PC-3 (cell line): Measurements from ENCODE around the gene RAP1GAP2. TPM values are rescaled to one million over a fixed set of nuclear protein-coding genes. Genes with fewer than 3 reads are reported as not detected.

Experiments used
- ATAC-seq: fragments of 200-7000 bp; cut with Tn5 transposase; 2 replicates; pipeline ENCODE4 v1.9.1; 2020; ENCODE audit warnings: mild to moderate bottlenecking, moderate library complexity
- BruUV-seq: library from RNA; stranded (reverse); fragments of 400-500 nt; replicated peaks from 2 replicates; lab custom pipeline; 2021; lab: Mats Ljungman, UMichigan
- CTCF ChIA-PET: fragments of 300-600 bp; sonication (Branson Sonifier 250); formaldehyde crosslinking; loops from one replicate; lab custom pipeline; 2022; ENCODE audit warnings: antibody characterized with exemption; lab: Charles Lee
- POLR2A ChIA-PET: fragments of 300-600 bp; sonication (Branson Sonifier 250); formaldehyde crosslinking; loops from one replicate; lab custom pipeline; 2022; ENCODE audit warnings: antibody characterized with exemption; ENCODE audit not compliant: unreplicated experiment; lab: Charles Lee
- DNase-seq: peaks from one replicate; pipeline ENCODE4 v3.0.0-alpha.2; 2015
- H2AFZ ChIP-seq: fragments of 300-600 bp; sonication (generic); 2 replicates; pipeline ENCODE4 v1.6.0; 2016; ENCODE audit warnings: antibody characterized with exemption, low read length
- H3F3A ChIP-seq: fragments of 300-600 bp; sonication (generic); one replicate; pipeline ENCODE4 v1.6.0; 2017; ENCODE audit warnings: antibody characterized with exemption, low read length, control low read depth, mild to moderate bottlenecking; ENCODE audit not compliant: unreplicated experiment
- H3K27ac ChIP-seq: fragments of 300-600 bp; sonication (generic); 2 replicates; pipeline ENCODE4 v1.5.1; 2016; ENCODE audit warnings: mild to moderate bottlenecking, low read length
- H3K27me3 ChIP-seq: fragments of 300-600 bp; sonication (generic); 2 replicates; pipeline ENCODE4 v1.6.1; 2016; ENCODE audit warnings: low read length, mixed read lengths
- H3K36me3 ChIP-seq: fragments of 300-600 bp; sonication (generic); 2 replicates; pipeline ENCODE4 v1.6.1; 2016; ENCODE audit warnings: low read depth, mixed run types, low read length, mixed read lengths
- H3K4me1 ChIP-seq: fragments of 300-600 bp; sonication (generic); 2 replicates; pipeline ENCODE4 v1.5.1; 2016; ENCODE audit warnings: low read length; ENCODE audit not compliant: insufficient read depth
- H3K4me2 ChIP-seq: fragments of 300-600 bp; sonication (generic); 2 replicates; pipeline ENCODE4 v1.6.0; 2016; ENCODE audit warnings: low read length
- H3K4me3 ChIP-seq: fragments of 300-600 bp; sonication (generic); 2 replicates; pipeline ENCODE4 v1.5.1; 2016; ENCODE audit warnings: mild to moderate bottlenecking, low read length, mixed read lengths
- H3K79me2 ChIP-seq: fragments of 300-600 bp; sonication (generic); 2 replicates; pipeline ENCODE4 v1.6.1; 2017; ENCODE audit warnings: low read length, mixed read lengths
- H3K9ac ChIP-seq: fragments of 300-600 bp; sonication (generic); 2 replicates; pipeline ENCODE4 v1.6.0; 2016; ENCODE audit warnings: mild to moderate bottlenecking, low read length
- H3K9me2 ChIP-seq: fragments of 300-600 bp; sonication (generic); replicated peaks from 2 replicates; pipeline ENCODE4 v1.6.1; 2016; ENCODE audit warnings: mixed run types, low read length, mixed read lengths
- H3K9me3 ChIP-seq: fragments of 300-600 bp; sonication (generic); 2 replicates; pipeline ENCODE4 v1.6.1; 2016; ENCODE audit warnings: low read length, mixed read lengths
- H4K20me1 ChIP-seq: fragments of 300-600 bp; sonication (generic); 2 replicates; pipeline ENCODE4 v1.6.1; 2016; ENCODE audit warnings: low read length, mixed read lengths
- CTCF ChIP-seq: fragments of 300-600 bp; sonication (generic); conservative IDR thresholded peaks from 2 replicates; pipeline ENCODE4 v1.5.1; 2017; ENCODE audit warnings: antibody characterized with exemption, low read depth, mild to moderate bottlenecking, low read length
- EZH2 ChIP-seq: fragments of 300-600 bp; sonication (generic); IDR thresholded peaks from one replicate; pipeline ENCODE4 v1.6.1; 2017; ENCODE audit warnings: antibody characterized with exemption, mild to moderate bottlenecking, low read length; ENCODE audit not compliant: unreplicated experiment
- EZH2phosphoT487 ChIP-seq: fragments of 300-600 bp; sonication (generic); IDR thresholded peaks from 2 replicates; pipeline ENCODE4 v1.6.1; 2018; ENCODE audit warnings: mild to moderate bottlenecking, antibody characterized with exemption, low read length, borderline replicate concordance
- intact Hi-C: fragments of 100-400 bp; cut with micrococcal nuclease; formaldehyde crosslinking; loops from 2 replicates; pipeline ENCODE4 v1.9.0; 2023
- total RNA-seq: library from RNA; depleted of rRNA; stranded (reverse); fragments of >200 nt; gene quantifications from 2 replicates; pipeline ENCODE4 v1.2.3, GENCODE V29; 2014

Gene RAP1GAP2
- total RNA-seq, 1 experiment from 2014 or later = 14.5 TPM

DNA sequence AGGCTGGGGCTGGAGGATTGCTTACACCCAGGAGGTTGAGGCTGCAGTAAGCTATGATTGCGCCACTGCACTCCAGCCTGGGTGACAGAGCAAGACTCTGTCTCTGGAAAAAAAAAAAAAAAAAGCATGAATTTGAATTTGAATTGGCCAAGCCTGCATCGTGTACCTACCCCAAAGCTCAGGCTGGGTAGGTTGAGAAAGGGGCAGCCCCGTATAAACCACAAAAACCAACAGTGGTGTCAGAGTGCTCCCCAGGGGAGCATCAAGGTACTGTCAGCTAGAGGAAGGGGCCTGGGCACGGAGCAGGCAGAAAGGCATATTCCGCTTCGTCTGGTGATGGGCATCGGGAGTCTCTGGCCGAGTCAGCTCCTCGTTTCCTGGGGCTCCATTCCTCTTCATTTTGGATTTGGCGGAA, 40.9 kb downstream of the RAP1GAP2 start:
- BruUV-seq = no TSS peak
- no peaks in the 10 kb centered on the region for H3F3A ChIP-seq
- H3K4me3 ChIP-seq = no peak overlapping the region
- no peaks in the 10 kb centered on the region for H4K20me1 ChIP-seq
- intact Hi-C loops = no loop called here
- H3K4me1 ChIP-seq = no peaks in the 10 kb centered on the region
- H3K9me2 ChIP-seq = no peaks in the 10 kb centered on the region
- no peaks in the 10 kb centered on the region for H3K79me2 ChIP-seq
- no peak for DNase-seq
- no peak overlapping the region for H3K9ac ChIP-seq
- no peak overlapping the region for H2AFZ ChIP-seq
- no peaks in the 10 kb centered on the region for H3K27me3 ChIP-seq
- no peak for ATAC-seq
- no peaks in the 10 kb centered on the region for H3K9me3 ChIP-seq
- H3K27ac ChIP-seq = no peak overlapping the region
- POLR2A ChIA-PET = no interaction called here
- CTCF ChIA-PET = no interaction called here
- H3K4me2 ChIP-seq = no peak overlapping the region
- H3K36me3 ChIP-seq = no peaks in the 10 kb centered on the region
- TF ChIP-seq EZH2phosphoT487 (no peak), CTCF (no peak), EZH2 (no peak)

GRCh38 chr17:2841606-2842005, 45.4 kb downstream of the RAP1GAP2 start:
- ATAC-seq (no peak), DNase-seq (no peak)
- BruUV-seq = no TSS peak
- H3K9me2 ChIP-seq = no peaks in the 10 kb centered on the region
- no peaks in the 10 kb centered on the region for H3F3A ChIP-seq
- H3K79me2 ChIP-seq = no peaks in the 10 kb centered on the region
- no peak overlapping the region for H2AFZ ChIP-seq
- no peak overlapping the region for H3K9ac ChIP-seq
- no peaks in the 10 kb centered on the region for H3K36me3 ChIP-seq
- no peaks in the 10 kb centered on the region for H4K20me1 ChIP-seq
- intact Hi-C loops = no loop called here
- TF ChIP-seq EZH2 (no peak), EZH2phosphoT487 (no peak), CTCF (no peak)
- H3K27me3 ChIP-seq = no peaks in the 10 kb centered on the region
- H3K9me3 ChIP-seq = no peaks in the 10 kb centered on the region
- no peak overlapping the region for H3K27ac ChIP-seq
- no peak overlapping the region for H3K4me3 ChIP-seq
- ChIA-PET POLR2A (no interaction called here), CTCF (no interaction called here)
- H3K4me1 ChIP-seq = no peaks in the 10 kb centered on the region; the same call in 1 of the 2 replicates
- H3K4me2 ChIP-seq = no peak overlapping the region

- POLR2A ChIA-PET = no interaction called here
Observed at GRCh38 chr17:2842464-2842863, 46.2 kb downstream of the RAP1GAP2 start.

More at GRCh38 chr17:2842464-2842863, 46.2 kb downstream of the RAP1GAP2 start:
- Histone ChIP-seq H3K79me2 (no peaks in the 10 kb centered on the region), H3K27ac (no peak overlapping the region), H3K9ac (no peak overlapping the region), H3K4me2 (no peak overlapping the region), H2AFZ (no peak overlapping the region), H4K20me1 (no peaks in the 10 kb centered on the region), H3K4me3 (no peak overlapping the region), H3K9me3 (no peaks in the 10 kb centered on the region), H3K27me3 (no peaks in the 10 kb centered on the region), H3F3A (no peaks in the 10 kb centered on the region), H3K36me3 (no peaks in the 10 kb centered on the region), H3K4me1 (no peaks in the 10 kb centered on the region; the same call in 1 of the 2 replicates), H3K9me2 (no peaks in the 10 kb centered on the region)
- BruUV-seq = no TSS peak
- CTCF ChIA-PET = no interaction called here
- TF ChIP-seq CTCF (no peak), EZH2phosphoT487 (no peak), EZH2 (no peak)
- intact Hi-C loops = no loop called here
- no peak for ATAC-seq
- no peak for DNase-seq
